ENCODE measurements around the gene NRG2.

Gene NRG2

GRCh38 chr5:140005145-140005591 is 37.9 kb downstream of the NRG2 start:
- TF ChIP-seq CTCF (IDR thresholded peaks at IDR 0.05; ENCODE audit: low read depth, low read length), result no peak

GRCh38 chr5:140004174-140004573 is 38.9 kb downstream of the NRG2 start:
- H3K4me3 ChIP-seq (replicated peaks in 1 of 2; ENCODE audit: low read depth in 2 of 2, low read length in 2 of 2), result no peak overlapping the region
- TF ChIP-seq CTCF (IDR thresholded peaks at IDR 0.05; ENCODE audit: low read depth, low read length), result no peak

More at GRCh38 chr5:140005145-140005591, 37.9 kb downstream of the NRG2 start:
- no peak overlapping the region for H3K4me3 ChIP-seq (replicated peaks in 1 of 2; ENCODE audit: low read depth in 2 of 2, low read length in 2 of 2)
- no peak for DNase-seq (ENCODE audit: low read depth in 2 of 2)

GRCh38 chr5:140003519-140003918 is 39.6 kb downstream of the NRG2 start:
- no peak overlapping the region for H3K4me3 ChIP-seq (replicated peaks in 1 of 2; ENCODE audit: low read depth in 2 of 2, low read length in 2 of 2)
- TF ChIP-seq CTCF (IDR thresholded peaks at IDR 0.05; ENCODE audit: low read depth, low read length), result no peak
- no peak for DNase-seq (ENCODE audit: low read depth in 2 of 2)

More at GRCh38 chr5:140004174-140004573, 38.9 kb downstream of the NRG2 start:
- DNase-seq (ENCODE audit: low read depth in 2 of 2), result no peak

- TF ChIP-seq CTCF (IDR thresholded peaks at IDR 0.05; ENCODE audit: low read depth, low read length), result no peak
- no peak for DNase-seq (ENCODE audit: low read depth in 2 of 2)
- H3K4me3 ChIP-seq (replicated peaks in 1 of 2; ENCODE audit: low read depth in 2 of 2, low read length in 2 of 2), result no peak overlapping the region
Measured at GRCh38 chr5:140000332-140000731, 42.8 kb downstream of the NRG2 start.

GRCh38 chr5:139998837-139999236 is 44.3 kb downstream of the NRG2 start:
- DNase-seq (ENCODE audit: low read depth in 2 of 2), result no peak
- TF ChIP-seq CTCF (IDR thresholded peaks at IDR 0.05; ENCODE audit: low read depth, low read length), result no peak
- no peak overlapping the region for H3K4me3 ChIP-seq (replicated peaks in 1 of 2; ENCODE audit: low read depth in 2 of 2, low read length in 2 of 2)

GRCh38 chr5:139997276-139997675 is 45.8 kb downstream of the NRG2 start:
- H3K4me3 ChIP-seq (replicated peaks in 1 of 2; ENCODE audit: low read depth in 2 of 2, low read length in 2 of 2), result no peak overlapping the region
- TF ChIP-seq CTCF (IDR thresholded peaks at IDR 0.05; ENCODE audit: low read depth, low read length), result no peak
- no peak for DNase-seq (ENCODE audit: low read depth in 2 of 2)

- no peak for TF ChIP-seq CTCF (IDR thresholded peaks at IDR 0.05; ENCODE audit: low read depth, low read length)
- no peak overlapping the region for H3K4me3 ChIP-seq (replicated peaks in 1 of 2; ENCODE audit: low read depth in 2 of 2, low read length in 2 of 2)
- DNase-seq (ENCODE audit: low read depth in 2 of 2), result no peak
Measured at GRCh38 chr5:139995929-139996328, 47.2 kb downstream of the NRG2 start.
